HG02885 (cell line): ENCODE data around the gene CSF1R.
"Not testable (repeated sequence)": the region's sequence is repeated elsewhere in the genome, so short reads cannot be mapped to it uniquely, and the experiment has no call there.

Source experiments
- ATAC-seq: cut with Tn5 transposase; IDR thresholded peaks from one replicate; pipeline ENCODE4 v1.9.1; 2021; ENCODE audit warnings: mild to moderate bottlenecking; ENCODE audit not compliant: unreplicated experiment, poor library complexity

Gene CSF1R

GRCh38 chr5:150036513-150036912 is 49.8 kb downstream of the CSF1R start:
- no peak for ATAC-seq

GRCh38 chr5:150035139-150035895 is 51.0 kb downstream of the CSF1R start:
- ATAC-seq = peak; percentile 96

- no peak for ATAC-seq
Observed at GRCh38 chr5:150034662-150035061, 51.7 kb downstream of the CSF1R start.

- ATAC-seq = no peak
Observed at GRCh38 chr5:150033334-150033733, 53.0 kb downstream of the CSF1R start.

GRCh38 chr5:150028047-150028446 is 58.3 kb downstream of the CSF1R start:
- not testable (repeated sequence) for ATAC-seq

GRCh38 chr5:150026682-150027172 is 59.6 kb downstream of the CSF1R start:
- no peak for ATAC-seq

- ATAC-seq = no peak
Observed at GRCh38 chr5:150024346-150024984, 61.9 kb downstream of the CSF1R start.

GRCh38 chr5:150023136-150023535 is 63.2 kb downstream of the CSF1R start:
- no peak for ATAC-seq

- no peak for ATAC-seq
Observed at GRCh38 chr5:150022681-150023080, 63.7 kb downstream of the CSF1R start.

- no peak for ATAC-seq
Observed at GRCh38 chr5:150022158-150022531, 64.2 kb downstream of the CSF1R start.

- no peak for ATAC-seq
Observed at GRCh38 chr5:150021491-150022157, 64.7 kb downstream of the CSF1R start.

GRCh38 chr5:150020249-150020648 is 66.1 kb downstream of the CSF1R start:
- ATAC-seq = no peak

- ATAC-seq = no peak
Observed at GRCh38 chr5:150017226-150018005, 68.9 kb downstream of the CSF1R start.

GRCh38 chr5:150016537-150016936 is 69.8 kb downstream of the CSF1R start:
- no peak for ATAC-seq

- no peak for ATAC-seq
Observed at GRCh38 chr5:150015415-150015814, 70.9 kb downstream of the CSF1R start.

- ATAC-seq = no peak
Observed at GRCh38 chr5:150014456-150014855, 71.9 kb downstream of the CSF1R start.

- no peak for ATAC-seq
Observed at GRCh38 chr5:150013931-150014330, 72.4 kb downstream of the CSF1R start.

GRCh38 chr5:150009671-150010387 is 76.5 kb downstream of the CSF1R start:
- no peak for ATAC-seq

GRCh38 chr5:150007050-150007449 is 79.3 kb downstream of the CSF1R start:
- ATAC-seq = no peak

- ATAC-seq = no peak
Observed at GRCh38 chr5:150006318-150006717, 80.0 kb downstream of the CSF1R start.
